H9 (cell line): Measurements from ENCODE around the gene CCT3. TPM values are rescaled to one million over a fixed set of nuclear protein-coding genes. Genes with fewer than 3 reads are reported as not detected.

Source experiments
- DNase-seq: peaks from one replicate; pipeline ENCODE4 v3.0.0-alpha.2; 2017
- H2AFZ ChIP-seq: one replicate; pipeline ENCODE4 v1.6.1; 2013; ENCODE audit warnings: mild to moderate bottlenecking, low read length, control low read depth, moderate library complexity
- H2AK5ac ChIP-seq: 2 replicates; pipeline ENCODE4 v1.6.1; 2013; ENCODE audit warnings: low read length, control low read depth, mixed read lengths; ENCODE audit not compliant: insufficient read length
- H2BK120ac ChIP-seq: one replicate; pipeline ENCODE4 v1.6.1; 2013; ENCODE audit warnings: low read depth, mild to moderate bottlenecking, low read length, control low read depth, inconsistent platforms; ENCODE audit not compliant: poor library complexity, severe bottlenecking
- H2BK12ac ChIP-seq: 2 replicates; pipeline ENCODE4 v1.6.1; 2013; ENCODE audit warnings: low read length, control low read depth, mixed read lengths, low read depth; ENCODE audit not compliant: insufficient read length
- H2BK15ac ChIP-seq: 2 replicates; pipeline ENCODE4 v1.6.1; 2013; ENCODE audit warnings: low read depth, low read length, control low read depth
- H2BK20ac ChIP-seq: one replicate; pipeline ENCODE4 v1.6.1; 2013; ENCODE audit warnings: low read depth, mild to moderate bottlenecking, low read length, control low read depth, inconsistent platforms; ENCODE audit not compliant: poor library complexity, severe bottlenecking
- H2BK5ac ChIP-seq: 2 replicates; pipeline ENCODE4 v1.6.1; 2013; ENCODE audit warnings: low read length, control low read depth, mixed read lengths; ENCODE audit not compliant: insufficient read length
- H3K14ac ChIP-seq: 2 replicates; pipeline ENCODE4 v1.6.1; 2013; ENCODE audit warnings: low read length, control low read depth; ENCODE audit not compliant: insufficient read depth
- H3K18ac ChIP-seq: 2 replicates; pipeline ENCODE4 v1.6.1; 2013; ENCODE audit warnings: low read depth, mild to moderate bottlenecking, mixed read lengths, low read length, control low read depth; ENCODE audit not compliant: insufficient read length
- H3K23ac ChIP-seq: 2 replicates; pipeline ENCODE4 v1.6.1; 2013; ENCODE audit warnings: low read length, control low read depth, mixed read lengths, low read depth; ENCODE audit not compliant: insufficient read length
- H3K23me2 ChIP-seq: 2 replicates; pipeline ENCODE4 v1.6.1; 2013; ENCODE audit warnings: low read depth, mild to moderate bottlenecking, mixed read lengths, low read length, control low read depth; ENCODE audit not compliant: insufficient read length, poor library complexity, severe bottlenecking
- H3K27ac ChIP-seq: 2 replicates; pipeline ENCODE4 v1.5.1; 2013; ENCODE audit warnings: low read length, control low read depth, mixed read lengths, low read depth; ENCODE audit not compliant: insufficient read length
- H3K27me3 ChIP-seq: 2 replicates; pipeline ENCODE4 v1.6.1; 2013; ENCODE audit warnings: low read length, control low read depth, inconsistent platforms; ENCODE audit not compliant: insufficient read depth
- H3K4ac ChIP-seq: 2 replicates; pipeline ENCODE4 v1.6.1; 2013; ENCODE audit warnings: low read depth, mild to moderate bottlenecking, control low read depth, inconsistent platforms, low read length, moderate library complexity
- H3K4me1 ChIP-seq: 2 replicates; pipeline ENCODE4 v1.6.1; 2013; ENCODE audit warnings: low read length, control low read depth, inconsistent platforms; ENCODE audit not compliant: insufficient read depth
- H3K4me2 ChIP-seq: 2 replicates; pipeline ENCODE4 v1.6.1; 2013; ENCODE audit warnings: low read length, control low read depth, mixed read lengths; ENCODE audit not compliant: insufficient read length, insufficient read depth
- H3K56ac ChIP-seq: 2 replicates; pipeline ENCODE4 v1.6.1; 2013; ENCODE audit warnings: low read depth, mild to moderate bottlenecking, mixed read lengths, low read length, control low read depth; ENCODE audit not compliant: insufficient read length
- H3K79me1 ChIP-seq: 2 replicates; pipeline ENCODE4 v1.6.1; 2013; ENCODE audit warnings: low read depth, mild to moderate bottlenecking, moderate library complexity, low read length, control low read depth, inconsistent platforms; ENCODE audit not compliant: insufficient read depth, poor library complexity, severe bottlenecking
- H3K79me2 ChIP-seq: 2 replicates; pipeline ENCODE4 v1.6.1; 2013; ENCODE audit warnings: low read length, control low read depth, inconsistent platforms; ENCODE audit not compliant: insufficient read depth
- H3K9ac ChIP-seq: 2 replicates; pipeline ENCODE4 v1.6.1; 2013; ENCODE audit warnings: low read length, control low read depth, mixed read lengths; ENCODE audit not compliant: insufficient read length; ENCODE audit errors: extremely low read depth
- H3K9me3 ChIP-seq: one replicate; pipeline ENCODE4 v1.6.1; 2013; ENCODE audit warnings: low read depth, low read length, inconsistent platforms; ENCODE audit not compliant: control insufficient read depth
- H3T11ph ChIP-seq: one replicate; pipeline ENCODE4 v1.6.1; 2013; ENCODE audit warnings: mild to moderate bottlenecking, low read length, control low read depth, inconsistent platforms
- H4K20me1 ChIP-seq: one replicate; pipeline ENCODE4 v1.6.1; 2013; ENCODE audit not compliant: control insufficient read depth, insufficient read length, insufficient read depth
- H4K5ac ChIP-seq: 2 replicates; pipeline ENCODE4 v1.6.1; 2013; ENCODE audit warnings: low read depth, mild to moderate bottlenecking, mixed read lengths, low read length, control low read depth; ENCODE audit not compliant: insufficient read length
- H4K8ac ChIP-seq: replicated peaks from 2 replicates; pipeline ENCODE4 v1.6.1; 2013; ENCODE audit warnings: low read length, control low read depth, mixed read lengths, low read depth; ENCODE audit not compliant: insufficient read length
- H4K91ac ChIP-seq: 2 replicates; pipeline ENCODE4 v1.6.1; 2013; ENCODE audit warnings: low read depth, mild to moderate bottlenecking, moderate library complexity, mixed read lengths, low read length, control low read depth; ENCODE audit not compliant: insufficient read length
- H3K27ac Mint-ChIP-seq, 3 experiments: 2 replicates in 2 of 3; 3 replicates in 1 of 3; pipeline ENCODE4 v1.8.0; 2020 to 2021; ENCODE audit warnings: mixed read lengths in 3 of 3, mild to moderate bottlenecking in 1 of 3, moderate library complexity in 1 of 3
- H3K27me3 Mint-ChIP-seq: 2 replicates; pipeline ENCODE4 v1.8.0; 2021; ENCODE audit warnings: low read depth, mild to moderate bottlenecking, moderate library complexity, mixed read lengths
- H3K36me3 Mint-ChIP-seq, 3 experiments: 2 replicates in 2 of 3; 3 replicates in 1 of 3; pipeline ENCODE4 v1.8.0; 2020 to 2021; ENCODE audit warnings: low read depth in 3 of 3, mixed read lengths in 3 of 3; ENCODE audit not compliant: insufficient read depth in 1 of 3
- H3K4me1 Mint-ChIP-seq, 2 experiments: 2 replicates each; pipeline ENCODE4 v1.8.0; 2020; ENCODE audit warnings: mixed read lengths in 2 of 2
- H3K4me3 Mint-ChIP-seq, 2 experiments: 2 replicates in 1 of 2; 3 replicates in 1 of 2; pipeline ENCODE4 v1.8.0; 2020 to 2021; ENCODE audit warnings: mild to moderate bottlenecking in 2 of 2, mixed read lengths in 2 of 2, moderate library complexity in 1 of 2
- H3K9me3 Mint-ChIP-seq, 2 experiments: 2 replicates in 1 of 2; 3 replicates in 1 of 2; pipeline ENCODE4 v1.8.0; 2020; ENCODE audit warnings: mild to moderate bottlenecking in 2 of 2, mixed read lengths in 2 of 2, moderate library complexity in 1 of 2
- WGBS: extraction: QIAGEN DNeasy Blood & Tissue Kit; methylation state at CpG from one replicate; pipeline ENCODE4 v1.1.7; 2013; ENCODE audit warnings: missing lambda C conversion rate, low lambda C conversion rate, mixed read lengths; ENCODE audit not compliant: insufficient read length; ENCODE audit errors: extremely low coverage; 5-methylcytosine and 5-hydroxymethylcytosine counted together
- total RNA-seq: library from RNA; stranded (reverse); gene quantifications from 2 replicates; pipeline ENCODE4 v1.2.1, GENCODE V29; 2021
- TF ChIP-seq, protein P1 (sequence below): fragments of 200-600 bp; sonication (generic); conservative IDR thresholded peaks from 3 replicates; pipeline ENCODE4 v1.8.0; 2021; ENCODE audit warnings: antibody characterized with exemption, mild to moderate bottlenecking

The CCT3 gene
- total RNA-seq, 1 experiment from 2014 or later = 524 TPM

DNA sequence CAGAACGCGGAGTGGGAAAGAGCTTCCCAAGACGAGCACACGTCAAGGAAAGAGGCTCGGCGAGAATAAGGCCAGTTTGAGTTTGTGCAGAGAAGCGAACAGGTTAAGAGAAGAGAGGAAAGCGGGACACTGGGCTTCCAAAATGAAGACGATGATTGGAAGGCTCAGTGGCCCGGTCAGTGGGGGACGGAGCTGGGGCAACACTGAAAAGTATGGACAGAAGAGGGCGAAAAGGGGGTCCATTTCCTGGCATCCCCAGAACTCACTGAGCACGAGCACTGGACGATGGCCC lies 258 bp downstream of the CCT3 start:
- WGBS = no CpG with 5 or more reads among the region's 14 CpGs
- peaks cover 33 to 50% (median 45%) of the 10 kb centered on the region in 3 experiments for H3K36me3 Mint-ChIP-seq
- H3K9me3 ChIP-seq = no peaks in the 10 kb centered on the region

More for the DNA sequence above, 258 bp downstream of the CCT3 start:
- H3K79me1 ChIP-seq = no peaks in the 10 kb centered on the region
- H2BK12ac ChIP-seq = no peak overlapping the region
- H3K18ac ChIP-seq = no peak overlapping the region
- no peak overlapping the region for H2BK5ac ChIP-seq
- H3K4ac ChIP-seq = no peak overlapping the region
- no peak overlapping the region for H2BK120ac ChIP-seq
- no peak overlapping the region for H3T11ph ChIP-seq
- H3K27ac ChIP-seq = no peak overlapping the region
- H2BK20ac ChIP-seq = no peak overlapping the region
- Mint-ChIP-seq H3K27me3 (no peaks in the 10 kb centered on the region; the same call in 1 of the 2 replicates), H3K4me3 (peak overlapping the region; percentile 97 to 98), H3K9me3 (no peaks in the 10 kb centered on the region; a peak in 2 of 5 replicates), H3K27ac (peak overlapping the region; percentile 91 to 97 (median 96)), H3K4me1 (peaks cover 14 to 20% of the 10 kb centered on the region in 2 experiments)
- no peak overlapping the region for H2BK15ac ChIP-seq
- H3K23me2 ChIP-seq = peaks cover 7% of the 10 kb centered on the region
- H4K20me1 ChIP-seq = no peaks in the 10 kb centered on the region
- H2AK5ac ChIP-seq = no peak overlapping the region
- no peak overlapping the region for H3K23ac ChIP-seq
- DNase-seq = no peak
- peak overlapping the region; percentile 72 for H3K9ac ChIP-seq
- no peak overlapping the region for H3K56ac ChIP-seq
- H4K91ac ChIP-seq = no peak overlapping the region
- H3K4me1 ChIP-seq = 0 out of 2 replicates have a peak, but pooled peaks cover 2% of the 10 kb centered on the region
- H3K79me2 ChIP-seq = peaks cover 24% of the 10 kb centered on the region
- peak overlapping the region; percentile 86 for H3K4me2 ChIP-seq
- TF ChIP-seq, protein P1, sequence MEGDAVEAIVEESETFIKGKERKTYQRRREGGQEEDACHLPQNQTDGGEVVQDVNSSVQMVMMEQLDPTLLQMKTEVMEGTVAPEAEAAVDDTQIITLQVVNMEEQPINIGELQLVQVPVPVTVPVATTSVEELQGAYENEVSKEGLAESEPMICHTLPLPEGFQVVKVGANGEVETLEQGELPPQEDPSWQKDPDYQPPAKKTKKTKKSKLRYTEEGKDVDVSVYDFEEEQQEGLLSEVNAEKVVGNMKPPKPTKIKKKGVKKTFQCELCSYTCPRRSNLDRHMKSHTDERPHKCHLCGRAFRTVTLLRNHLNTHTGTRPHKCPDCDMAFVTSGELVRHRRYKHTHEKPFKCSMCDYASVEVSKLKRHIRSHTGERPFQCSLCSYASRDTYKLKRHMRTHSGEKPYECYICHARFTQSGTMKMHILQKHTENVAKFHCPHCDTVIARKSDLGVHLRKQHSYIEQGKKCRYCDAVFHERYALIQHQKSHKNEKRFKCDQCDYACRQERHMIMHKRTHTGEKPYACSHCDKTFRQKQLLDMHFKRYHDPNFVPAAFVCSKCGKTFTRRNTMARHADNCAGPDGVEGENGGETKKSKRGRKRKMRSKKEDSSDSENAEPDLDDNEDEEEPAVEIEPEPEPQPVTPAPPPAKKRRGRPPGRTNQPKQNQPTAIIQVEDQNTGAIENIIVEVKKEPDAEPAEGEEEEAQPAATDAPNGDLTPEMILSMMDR = no peak
- no peak overlapping the region for H4K5ac ChIP-seq
- H3K27me3 ChIP-seq = no peaks in the 10 kb centered on the region
- H2AFZ ChIP-seq = no peak overlapping the region
- H4K8ac ChIP-seq = no peak overlapping the region
- H3K14ac ChIP-seq = no peak overlapping the region
